H54 (cell line): ENCODE data around the gene TASL.
"Not testable (repeated sequence)": the region's sequence is repeated elsewhere in the genome, so short reads cannot be mapped to it uniquely, and the experiment has no call there.

Source experiments
- DNase-seq: peaks from one replicate; pipeline ENCODE4 v3.0.0; 2011; ENCODE audit warnings: low spot score, mixed read lengths; ENCODE audit not compliant: insufficient read length
- FAIRE-seq: peaks from 3 replicates; lab custom pipeline; 2011; peaks lifted over from hg19 to GRCh38; lab: Jason Lieb, UNC
- POLR2A ChIP-seq: IDR thresholded peaks from 2 replicates; pipeline ENCODE4 v1.6.1; 2011; ENCODE audit warnings: low read depth, mild to moderate bottlenecking, low read length

Gene TASL

GRCh38 chrX:30593440-30594200 lies 16.1 kb upstream of the TASL start:
- TF ChIP-seq POLR2A = no peak
- FAIRE-seq = no peak
- no peak for DNase-seq

DNA sequence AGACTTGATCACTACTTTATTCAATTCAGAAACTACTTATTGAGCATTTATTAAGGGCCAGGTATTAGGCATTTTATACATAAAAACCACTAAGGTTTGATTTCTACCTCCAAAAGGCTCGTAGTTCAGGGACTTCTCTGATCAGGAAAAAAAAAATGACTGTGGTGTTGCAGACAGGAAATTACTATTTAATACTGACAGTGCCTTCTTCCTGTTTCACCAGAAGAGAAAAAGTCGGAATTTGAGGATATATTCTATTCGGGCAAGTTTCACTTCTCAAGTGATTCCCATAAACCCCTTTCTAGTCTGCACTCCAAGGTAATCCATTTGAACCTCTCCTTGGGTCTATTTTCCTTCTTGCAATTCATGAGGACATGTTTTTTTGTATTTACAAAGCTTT lies 15.3 kb upstream of the TASL start:
- no peak for DNase-seq
- no peak for FAIRE-seq
- TF ChIP-seq POLR2A = no peak

DNA sequence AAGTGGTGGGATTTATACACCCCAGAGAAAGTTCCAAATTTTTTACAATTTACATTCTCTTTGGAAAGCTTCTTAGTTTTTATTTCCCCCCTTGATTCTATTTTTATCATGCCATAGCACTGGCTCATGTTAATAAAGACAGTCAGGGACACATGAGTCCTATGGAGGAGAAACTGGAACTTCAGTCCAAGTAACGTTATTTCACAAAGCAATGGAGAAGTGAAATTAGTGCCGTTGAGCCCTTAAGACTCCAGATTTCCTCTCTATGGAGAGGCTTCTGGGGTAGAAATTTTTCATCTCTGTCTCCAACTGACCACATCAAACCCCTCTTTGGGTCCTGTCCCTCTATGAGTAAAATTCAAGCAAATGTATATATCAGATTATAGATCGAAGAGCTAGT lies 12.8 kb upstream of the TASL start:
- no peak for TF ChIP-seq POLR2A
- no peak for DNase-seq
- FAIRE-seq = no peak

DNA sequence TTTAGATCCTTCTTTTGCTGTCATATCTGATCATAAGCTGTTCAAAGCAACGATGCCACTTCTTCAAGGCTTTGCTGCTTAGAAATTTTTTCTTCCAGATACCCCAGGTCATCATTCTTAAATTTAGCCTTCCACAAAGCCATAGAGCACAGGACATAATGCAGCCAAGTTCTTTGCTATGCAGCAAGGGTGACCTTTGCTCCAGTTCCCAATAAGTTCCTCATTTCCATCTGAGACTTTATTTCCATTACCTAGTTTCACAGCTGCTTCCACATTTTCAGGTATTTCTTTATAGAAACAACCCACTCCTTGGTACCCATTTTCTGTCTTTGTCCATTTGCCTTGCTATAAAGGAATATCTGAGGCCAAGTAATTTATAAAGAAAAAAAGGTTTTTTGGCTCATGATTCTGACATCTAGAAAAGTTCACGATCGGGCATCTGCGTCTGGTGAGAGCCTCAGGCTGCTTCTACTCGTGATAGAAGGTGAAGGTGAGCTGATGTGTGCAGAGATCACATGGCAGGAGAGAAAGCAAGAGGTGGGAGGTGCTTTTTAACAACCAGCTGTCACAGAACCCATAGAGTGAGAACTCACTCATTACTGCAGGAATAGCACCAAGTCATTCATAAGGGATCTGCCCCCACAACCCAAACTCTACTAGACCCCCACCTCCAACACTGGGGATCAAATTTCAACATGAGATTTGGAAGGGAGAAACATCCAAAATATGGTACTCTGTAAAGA lies 11.8 kb upstream of the TASL start:
- FAIRE-seq = no peak
- TF ChIP-seq POLR2A = no peak
- no peak for DNase-seq

DNA sequence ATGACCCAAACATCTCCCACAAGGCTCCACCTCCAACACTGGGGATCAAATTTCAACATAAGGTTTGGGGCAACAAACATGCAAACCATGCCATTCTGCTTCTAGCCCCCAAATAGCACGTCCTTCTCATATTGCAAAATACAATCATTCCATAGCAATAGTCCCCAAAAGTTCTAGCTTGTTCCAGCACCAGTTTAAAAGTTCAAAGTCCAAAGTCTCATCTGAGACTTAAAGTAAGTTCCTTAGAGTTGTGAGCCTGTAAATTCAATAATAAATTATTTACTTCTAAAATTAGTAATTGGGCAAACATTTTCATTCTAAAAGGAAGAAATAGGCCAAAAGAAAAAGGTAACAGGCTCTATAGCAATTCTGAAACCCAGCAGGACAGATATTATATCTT lies 8.9 kb upstream of the TASL start:
- no peak for DNase-seq
- TF ChIP-seq POLR2A = no peak
- FAIRE-seq = no peak

DNA sequence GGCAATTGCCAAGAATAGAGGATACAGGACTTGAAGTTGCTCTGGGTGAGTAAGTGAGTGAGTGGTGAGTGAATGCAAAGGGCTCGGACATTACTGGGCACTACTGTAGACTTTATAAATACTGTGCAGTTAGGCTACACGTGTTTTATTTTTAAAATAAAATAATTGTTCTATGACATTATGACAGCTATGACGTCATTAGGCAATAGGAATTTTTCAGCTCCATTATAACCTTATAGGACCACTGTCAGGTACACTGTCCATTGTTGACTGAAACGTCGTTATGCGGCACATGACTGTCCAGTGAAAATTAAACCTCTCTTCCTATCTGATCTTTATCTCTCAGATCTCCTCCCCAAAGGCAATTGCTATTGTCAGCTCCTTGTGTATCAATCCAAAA lies 5.1 kb upstream of the TASL start:
- no peak for FAIRE-seq
- TF ChIP-seq POLR2A = no peak
- no peak for DNase-seq

DNA sequence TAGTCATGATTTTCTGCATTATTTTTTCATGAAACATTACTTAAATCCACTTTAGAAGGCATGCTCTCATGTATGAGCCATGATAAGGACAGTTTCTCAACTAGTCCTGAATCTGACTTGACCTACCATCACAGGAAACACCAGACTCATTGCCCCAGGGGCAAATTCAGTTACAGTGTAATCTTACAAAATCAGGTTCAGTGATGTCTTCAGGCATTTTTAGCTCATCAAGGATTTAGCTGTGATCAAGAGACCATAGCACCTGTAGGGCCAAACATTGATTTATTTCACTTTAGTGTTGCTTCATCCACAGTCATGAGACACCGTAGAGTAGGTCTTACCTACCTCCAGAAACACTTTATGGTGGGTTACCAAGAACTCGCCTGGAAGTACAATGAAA lies 3.1 kb upstream of the TASL start:
- no peak for FAIRE-seq
- DNase-seq = no peak
- TF ChIP-seq POLR2A = no peak

GRCh38 chrX:30576881-30577280 lies 685 bp downstream of the TASL start:
- DNase-seq (no peak), FAIRE-seq (no peak)
- no peak for TF ChIP-seq POLR2A

- FAIRE-seq = no peak
Observed at GRCh38 chrX:30573125-30573524, 4.4 kb downstream of the TASL start.

GRCh38 chrX:30572678-30573077 lies 4.9 kb downstream of the TASL start:
- TF ChIP-seq POLR2A = no peak
- FAIRE-seq = no peak

More at GRCh38 chrX:30573125-30573524, 4.4 kb downstream of the TASL start:
- DNase-seq = no peak
- TF ChIP-seq POLR2A = no peak

GRCh38 chrX:30572004-30572403 lies 5.6 kb downstream of the TASL start:
- no peak for TF ChIP-seq POLR2A
- FAIRE-seq (no peak), DNase-seq (no peak)

More at GRCh38 chrX:30572678-30573077, 4.9 kb downstream of the TASL start:
- DNase-seq = no peak

DNA sequence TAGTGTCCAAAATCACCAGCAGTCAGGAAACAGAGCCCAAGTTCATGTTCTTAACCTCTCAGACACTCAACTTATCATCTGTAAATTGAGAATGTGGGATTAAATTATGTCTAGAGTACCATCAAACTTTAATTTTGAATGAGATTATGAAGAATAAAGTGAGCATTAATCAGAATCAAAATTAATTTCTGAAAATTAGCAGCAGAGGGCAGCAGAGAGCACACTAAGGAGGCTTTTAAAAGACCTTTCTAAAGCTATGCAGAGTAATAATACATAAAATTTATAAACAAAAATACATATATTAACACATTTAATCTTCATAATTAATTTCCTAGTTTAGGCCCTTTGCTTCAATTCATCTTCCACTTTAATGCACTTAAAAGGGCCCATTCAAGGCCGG lies 7.1 kb downstream of the TASL start:
- no peak for FAIRE-seq
- no peak for DNase-seq
- no peak for TF ChIP-seq POLR2A

DNA sequence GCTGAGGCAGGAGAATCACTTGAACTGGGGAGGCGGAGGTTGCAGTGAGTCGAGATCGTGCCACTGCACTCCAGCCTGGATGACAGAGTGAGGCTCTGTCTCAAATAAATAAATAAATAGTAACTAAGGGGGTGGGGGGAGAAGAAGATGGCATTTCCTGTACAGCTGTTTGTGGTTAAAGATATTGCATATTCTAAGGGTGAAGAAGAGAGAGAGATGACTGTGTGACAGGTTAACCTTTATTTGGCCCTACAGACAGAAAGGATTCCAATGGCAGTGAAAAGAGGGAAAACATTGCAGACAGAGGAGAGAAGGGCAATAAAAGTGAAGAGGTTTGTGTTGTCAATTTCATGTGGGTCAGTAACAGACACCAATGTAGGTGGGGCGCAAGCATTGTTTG lies 9.4 kb downstream of the TASL start:
- no peak for TF ChIP-seq POLR2A
- DNase-seq = no peak
- no peak for FAIRE-seq

GRCh38 chrX:30563070-30563469 lies 14.5 kb downstream of the TASL start:
- DNase-seq, FAIRE-seq: not testable (repeated sequence)

GRCh38 chrX:30561191-30561590 lies 16.4 kb downstream of the TASL start:
- FAIRE-seq (no peak), DNase-seq (no peak)
- TF ChIP-seq POLR2A = no peak
